ENCODE data around the gene ATXN1.

ATXN1 gene

GRCh38 chr6:16698162-16698533, 63.1 kb downstream of the ATXN1 start:
- no peak for DNase-seq (ENCODE audit: low read depth)

GRCh38 chr6:16697437-16698161, 63.7 kb downstream of the ATXN1 start:
- no peak for DNase-seq (ENCODE audit: low read depth)

GRCh38 chr6:16696496-16696895, 64.8 kb downstream of the ATXN1 start:
- DNase-seq (ENCODE audit: low read depth), result no peak

GRCh38 chr6:16694781-16695578, 66.3 kb downstream of the ATXN1 start:
- DNase-seq (ENCODE audit: low read depth), result no peak

GRCh38 chr6:16691324-16691723, 69.9 kb downstream of the ATXN1 start:
- no peak for DNase-seq (ENCODE audit: low read depth)

GRCh38 chr6:16690608-16691142, 70.6 kb downstream of the ATXN1 start:
- DNase-seq (ENCODE audit: low read depth), result no peak

GRCh38 chr6:16689788-16690607, 71.3 kb downstream of the ATXN1 start:
- DNase-seq (ENCODE audit: low read depth), result no peak

GRCh38 chr6:16688984-16689636, 72.2 kb downstream of the ATXN1 start:
- no peak for DNase-seq (ENCODE audit: low read depth)

- no peak for DNase-seq (ENCODE audit: low read depth)
Measured at GRCh38 chr6:16688436-16688835, 72.8 kb downstream of the ATXN1 start.

GRCh38 chr6:16687045-16687444, 74.2 kb downstream of the ATXN1 start:
- DNase-seq (ENCODE audit: low read depth), result no peak

GRCh38 chr6:16684896-16685554, 76.2 kb downstream of the ATXN1 start:
- DNase-seq (ENCODE audit: low read depth), result no peak

- DNase-seq (ENCODE audit: low read depth), result no peak
Measured at GRCh38 chr6:16684195-16684689, 77.0 kb downstream of the ATXN1 start.

- DNase-seq (ENCODE audit: low read depth), result peak; percentile 67
Measured at GRCh38 chr6:16683641-16684194, 77.5 kb downstream of the ATXN1 start.

GRCh38 chr6:16681260-16681873, 79.9 kb downstream of the ATXN1 start:
- DNase-seq (ENCODE audit: low read depth), result peak; percentile 79

- no peak for DNase-seq (ENCODE audit: low read depth)
Measured at GRCh38 chr6:16679050-16679449, 82.2 kb downstream of the ATXN1 start.

- DNase-seq (ENCODE audit: low read depth), result no peak
Measured at GRCh38 chr6:16677458-16677857, 83.8 kb downstream of the ATXN1 start.

GRCh38 chr6:16676978-16677377, 84.3 kb downstream of the ATXN1 start:
- peak; percentile 47 for DNase-seq (ENCODE audit: low read depth)

- no peak for DNase-seq (ENCODE audit: low read depth)
Measured at GRCh38 chr6:16676376-16676775, 84.9 kb downstream of the ATXN1 start.

- DNase-seq (ENCODE audit: low read depth), result peak; percentile 76
Measured at GRCh38 chr6:16674801-16675392, 86.4 kb downstream of the ATXN1 start.

Measured in GM04504 (cell line).